Neural progenitor cell (in vitro differentiated cells): ENCODE data around the gene PRDM16. TPM values are rescaled to one million over a fixed set of nuclear protein-coding genes. Genes with fewer than 3 reads are reported as not detected.

Experiments used
- DNase-seq: peaks from one replicate; pipeline ENCODE4 v3.0.0-alpha.2; 2016; ENCODE audit warnings: low spot score
- H2AFZ ChIP-seq: fragments of 200-600 bp; sonication (generic); replicated peaks from 2 replicates; pipeline ENCODE4 v1.6.1; 2016; ENCODE audit warnings: antibody characterized with exemption
- H3F3A ChIP-seq: fragments of 200-600 bp; sonication (generic); 2 replicates; pipeline ENCODE4 v1.6.1; 2016; ENCODE audit warnings: antibody characterized with exemption, low read depth
- H3K27ac ChIP-seq: fragments of 200-600 bp; sonication (generic); 2 replicates; pipeline ENCODE4 v1.5.1; 2016; ENCODE audit warnings: mild to moderate bottlenecking
- H3K27me3 ChIP-seq: fragments of 200-600 bp; sonication (generic); 2 replicates; pipeline ENCODE4 v1.6.1; 2016; ENCODE audit warnings: mild to moderate bottlenecking, moderate library complexity
- H3K36me3 ChIP-seq: fragments of 200-600 bp; sonication (generic); 2 replicates; pipeline ENCODE4 v1.5.1; 2016
- H3K4me1 ChIP-seq: fragments of 200-600 bp; sonication (generic); 2 replicates; pipeline ENCODE4 v1.6.1; 2016; ENCODE audit warnings: mixed run types
- H3K4me2 ChIP-seq: fragments of 200-600 bp; sonication (generic); 2 replicates; pipeline ENCODE4 v1.6.1; 2016
- H3K4me3 ChIP-seq: fragments of 200-600 bp; sonication (generic); 2 replicates; pipeline ENCODE4 v1.5.1; 2016
- H3K79me2 ChIP-seq: fragments of 200-600 bp; sonication (generic); 2 replicates; pipeline ENCODE4 v1.6.1; 2016; ENCODE audit warnings: low read depth
- H3K9ac ChIP-seq: fragments of 200-600 bp; sonication (generic); 2 replicates; pipeline ENCODE4 v1.6.1; 2016
- H3K9me3 ChIP-seq: fragments of 200-600 bp; sonication (generic); 2 replicates; pipeline ENCODE4 v1.5.1; 2016; ENCODE audit warnings: low read depth
- H4K20me1 ChIP-seq: fragments of 200-600 bp; sonication (generic); 2 replicates; pipeline ENCODE4 v1.6.1; 2016; ENCODE audit warnings: low read depth
- H3K27ac Mint-ChIP-seq: 3 replicates; pipeline ENCODE4 v1.8.0; 2021; ENCODE audit warnings: mixed read lengths
- H3K27me3 Mint-ChIP-seq: 2 replicates; pipeline ENCODE4 v1.8.0; 2022; ENCODE audit warnings: low read depth, mild to moderate bottlenecking, inconsistent platforms, moderate library complexity, mixed read lengths; ENCODE audit not compliant: insufficient read depth
- H3K36me3 Mint-ChIP-seq: 3 replicates; pipeline ENCODE4 v1.8.0; 2021; ENCODE audit warnings: mixed read lengths
- H3K4me1 Mint-ChIP-seq: 3 replicates; pipeline ENCODE4 v1.8.0; 2021; ENCODE audit warnings: mixed read lengths
- H3K4me3 Mint-ChIP-seq: 3 replicates; pipeline ENCODE4 v1.8.0; 2021; ENCODE audit warnings: mild to moderate bottlenecking, moderate library complexity, mixed read lengths
- H3K9me3 Mint-ChIP-seq: 3 replicates; pipeline ENCODE4 v1.8.0; 2020; ENCODE audit warnings: mixed read lengths
- CTCF ChIP-seq: fragments of 200-600 bp; sonication (generic); IDR thresholded peaks from 2 replicates; pipeline ENCODE4 v1.5.1; 2017; ENCODE audit warnings: antibody characterized with exemption, mild to moderate bottlenecking
- EZH2 ChIP-seq: fragments of 200-600 bp; sonication (generic); IDR thresholded peaks from 2 replicates; pipeline ENCODE4 v1.6.1; 2017; ENCODE audit warnings: antibody characterized with exemption, mild to moderate bottlenecking, moderate library complexity
- EZH2phosphoT487 ChIP-seq: fragments of 200-600 bp; sonication (generic); IDR thresholded peaks from 2 replicates; pipeline ENCODE4 v1.6.1; 2017; ENCODE audit warnings: antibody characterized with exemption
- total RNA-seq: library from RNA; depleted of rRNA; stranded (reverse); fragments of >200 nt; gene quantifications from 2 replicates; pipeline ENCODE4 v1.2.3, GENCODE V29; 2015; ENCODE audit warnings: low replicate concordance

PRDM16 gene
- total RNA-seq, 1 donor from 2014 or later = 1.9 TPM

GRCh38 chr1:3393987-3394920, 325.3 kb downstream of the PRDM16 start:
- H3K27ac ChIP-seq = no peak overlapping the region
- peak overlapping the region; percentile 69 for H3K27ac Mint-ChIP-seq
- H3K4me1 Mint-ChIP-seq = peaks cover 45% of the 10 kb centered on the region
- H3K27me3 Mint-ChIP-seq = peaks cover 24% of the 10 kb centered on the region
- no peak overlapping the region for H3K9ac ChIP-seq
- no peaks in the 10 kb centered on the region for H3K36me3 Mint-ChIP-seq
- H4K20me1 ChIP-seq = peaks cover 27% of the 10 kb centered on the region
- H3K9me3 ChIP-seq = no peaks in the 10 kb centered on the region
- H3K27me3 ChIP-seq = peaks cover 72% of the 10 kb centered on the region
- H3K4me2 ChIP-seq = peak overlapping the region; percentile 84
- no peaks in the 10 kb centered on the region for H3K79me2 ChIP-seq
- H3K36me3 ChIP-seq = no peaks in the 10 kb centered on the region
- no peaks in the 10 kb centered on the region for H3K9me3 Mint-ChIP-seq
- TF ChIP-seq EZH2 (no peak), CTCF (no peak), EZH2phosphoT487 (no peak)
- no peak overlapping the region for H2AFZ ChIP-seq
- H3K4me3 ChIP-seq = peak overlapping the region; percentile 38
- DNase-seq = no peak
- H3F3A ChIP-seq = peaks cover 8% of the 10 kb centered on the region
- H3K4me1 ChIP-seq = peaks cover 25% of the 10 kb centered on the region
- H3K4me3 Mint-ChIP-seq = peak overlapping the region; percentile 73

- peaks cover 38% of the 10 kb centered on the region for H3K4me1 Mint-ChIP-seq
Measured at GRCh38 chr1:3396411-3396810, 327.4 kb downstream of the PRDM16 start.

GRCh38 chr1:3397311-3397710, 328.3 kb downstream of the PRDM16 start:
- peaks cover 8% of the 10 kb centered on the region for H3F3A ChIP-seq
- Mint-ChIP-seq H3K36me3 (no peaks in the 10 kb centered on the region), H3K4me1 (peaks cover 36% of the 10 kb centered on the region), H3K9me3 (no peaks in the 10 kb centered on the region), H3K4me3 (no peak overlapping the region), H3K27me3 (peaks cover 18% of the 10 kb centered on the region), H3K27ac (no peak overlapping the region)
- no peak overlapping the region for H3K9ac ChIP-seq
- TF ChIP-seq EZH2phosphoT487 = no peak
- TF ChIP-seq CTCF = no peak
- no peak for TF ChIP-seq EZH2
- no peaks in the 10 kb centered on the region for H3K36me3 ChIP-seq
- no peaks in the 10 kb centered on the region for H3K79me2 ChIP-seq
- no peaks in the 10 kb centered on the region for H3K9me3 ChIP-seq
- H3K4me2 ChIP-seq = no peak overlapping the region
- peaks cover 16% of the 10 kb centered on the region for H3K4me1 ChIP-seq
- peaks cover 50% of the 10 kb centered on the region for H3K27me3 ChIP-seq
- no peak overlapping the region for H2AFZ ChIP-seq
- no peak for DNase-seq
- H4K20me1 ChIP-seq = peaks cover 19% of the 10 kb centered on the region
- no peak overlapping the region for H3K27ac ChIP-seq
- H3K4me3 ChIP-seq = no peak overlapping the region

More at GRCh38 chr1:3396411-3396810, 327.4 kb downstream of the PRDM16 start:
- Histone ChIP-seq H3F3A (peaks cover 8% of the 10 kb centered on the region), H3K79me2 (no peaks in the 10 kb centered on the region), H3K9ac (no peak overlapping the region), H3K27ac (no peak overlapping the region), H2AFZ (no peak overlapping the region), H3K4me3 (no peak overlapping the region), H3K27me3 (peaks cover 59% of the 10 kb centered on the region), H3K4me1 (peaks cover 23% of the 10 kb centered on the region), H3K9me3 (no peaks in the 10 kb centered on the region), H3K36me3 (no peaks in the 10 kb centered on the region), H3K4me2 (no peak overlapping the region), H4K20me1 (peaks cover 27% of the 10 kb centered on the region)
- TF ChIP-seq EZH2phosphoT487 (no peak), CTCF (no peak), EZH2 (no peak)
- H3K27me3 Mint-ChIP-seq = peaks cover 17% of the 10 kb centered on the region
- no peaks in the 10 kb centered on the region for H3K36me3 Mint-ChIP-seq
- no peak for DNase-seq
- H3K27ac Mint-ChIP-seq = no peak overlapping the region
- peak overlapping the region; percentile 22 for H3K4me3 Mint-ChIP-seq
- no peaks in the 10 kb centered on the region for H3K9me3 Mint-ChIP-seq
